ENCODE measurements around the gene GCM1. TPM values are rescaled to one million over a fixed set of nuclear protein-coding genes. Genes with fewer than 3 reads are reported as not detected.

Gene GCM1
- total and polyA plus RNA-seq, 9 of the 15 experiments (the other 6 are each of a cell fraction or from before 2014, with no cell fraction given) = not detected

- no peak overlapping the region for H3K9ac ChIP-seq (ENCODE audit: insufficient read depth in 1 of 2, low read depth in 2 of 2, low read length in 2 of 2)
- CTCF ChIA-PET (ENCODE audit: low intra/inter-chr PET ratio) = no interaction called here
- no peaks in the 10 kb centered on the region for H4K20me1 ChIP-seq (replicated peaks; ENCODE audit: control insufficient read depth, insufficient read depth, low read length)
- no peaks in the 10 kb centered on the region for H3K9me1 ChIP-seq (ENCODE audit: control insufficient read depth, insufficient read depth, low read length)
- BruUV-seq (replicated peaks) = no TSS peak
- no peak overlapping the region for H3K4me3 ChIP-seq
- FAIRE-seq (no peak), ATAC-seq (no peak), DNase-seq (ENCODE audit: extremely low read depth in 1 of 4, low spot score in 3 of 4) (no peak)
- 0% methylated on average over 1 of the region's 1 CpG for WGBS (ENCODE audit: insufficient coverage, low coverage, missing lambda C conversion rate)
- no peak overlapping the region for H3K27ac ChIP-seq (ENCODE audit: extremely low read depth, low read depth, low read length)
- H3K9me3 ChIP-seq (replicated peaks; ENCODE audit: control insufficient read depth, insufficient read depth, low read depth, low read length) = no peaks in the 10 kb centered on the region
- no peaks in the 10 kb centered on the region for H3K36me3 ChIP-seq (ENCODE audit: control insufficient read depth, insufficient read depth, low read length)
- POLR2A ChIA-PET = no interaction called here
- H3K79me2 ChIP-seq (ENCODE audit: control insufficient read depth, insufficient read depth, low read length) = no peaks in the 10 kb centered on the region
- no peak overlapping the region for H2AFZ ChIP-seq (ENCODE audit: low read depth, low read length)
- no peak overlapping the region for H3K4me2 ChIP-seq (ENCODE audit: insufficient read depth, low read length)
- peaks cover 0 to 4% of the 10 kb centered on the region in 2 experiments; a peak in 2 of 5 replicates for H3K4me1 ChIP-seq (replicated peaks in 1 of 2; ENCODE audit: control insufficient read depth in 2 of 2, insufficient read depth in 2 of 2, low read length in 2 of 2)
- intact Hi-C loops (cut with micrococcal nuclease) (no loop called here), in situ Hi-C loops (cut with MboI) (loop anchor here (25.0 kb wide), 1 partner anchor 258 kb away; no protein-coding TSS in a partner anchor)
- peaks cover 0 to 22% of the 10 kb centered on the region in 2 experiments; a peak in 2 of 5 replicates for H3K27me3 ChIP-seq (ENCODE audit: control insufficient read depth in 2 of 2, insufficient read depth in 2 of 2, low read length in 2 of 2)
- TF ChIP-seq, protein P1, sequence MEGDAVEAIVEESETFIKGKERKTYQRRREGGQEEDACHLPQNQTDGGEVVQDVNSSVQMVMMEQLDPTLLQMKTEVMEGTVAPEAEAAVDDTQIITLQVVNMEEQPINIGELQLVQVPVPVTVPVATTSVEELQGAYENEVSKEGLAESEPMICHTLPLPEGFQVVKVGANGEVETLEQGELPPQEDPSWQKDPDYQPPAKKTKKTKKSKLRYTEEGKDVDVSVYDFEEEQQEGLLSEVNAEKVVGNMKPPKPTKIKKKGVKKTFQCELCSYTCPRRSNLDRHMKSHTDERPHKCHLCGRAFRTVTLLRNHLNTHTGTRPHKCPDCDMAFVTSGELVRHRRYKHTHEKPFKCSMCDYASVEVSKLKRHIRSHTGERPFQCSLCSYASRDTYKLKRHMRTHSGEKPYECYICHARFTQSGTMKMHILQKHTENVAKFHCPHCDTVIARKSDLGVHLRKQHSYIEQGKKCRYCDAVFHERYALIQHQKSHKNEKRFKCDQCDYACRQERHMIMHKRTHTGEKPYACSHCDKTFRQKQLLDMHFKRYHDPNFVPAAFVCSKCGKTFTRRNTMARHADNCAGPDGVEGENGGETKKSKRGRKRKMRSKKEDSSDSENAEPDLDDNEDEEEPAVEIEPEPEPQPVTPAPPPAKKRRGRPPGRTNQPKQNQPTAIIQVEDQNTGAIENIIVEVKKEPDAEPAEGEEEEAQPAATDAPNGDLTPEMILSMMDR (IDR thresholded peaks at IDR 0.05 in 2 of 3, conservative IDR thresholded peaks at IDR 0.05 in 1 of 3; ENCODE audit: insufficient read depth in 2 of 3, low read depth in 1 of 3, low read length in 3 of 3) = peak in 1 of 3 experiments; percentile 25; a peak in 1 of 6 replicates
- TF ChIP-seq, protein P2, sequence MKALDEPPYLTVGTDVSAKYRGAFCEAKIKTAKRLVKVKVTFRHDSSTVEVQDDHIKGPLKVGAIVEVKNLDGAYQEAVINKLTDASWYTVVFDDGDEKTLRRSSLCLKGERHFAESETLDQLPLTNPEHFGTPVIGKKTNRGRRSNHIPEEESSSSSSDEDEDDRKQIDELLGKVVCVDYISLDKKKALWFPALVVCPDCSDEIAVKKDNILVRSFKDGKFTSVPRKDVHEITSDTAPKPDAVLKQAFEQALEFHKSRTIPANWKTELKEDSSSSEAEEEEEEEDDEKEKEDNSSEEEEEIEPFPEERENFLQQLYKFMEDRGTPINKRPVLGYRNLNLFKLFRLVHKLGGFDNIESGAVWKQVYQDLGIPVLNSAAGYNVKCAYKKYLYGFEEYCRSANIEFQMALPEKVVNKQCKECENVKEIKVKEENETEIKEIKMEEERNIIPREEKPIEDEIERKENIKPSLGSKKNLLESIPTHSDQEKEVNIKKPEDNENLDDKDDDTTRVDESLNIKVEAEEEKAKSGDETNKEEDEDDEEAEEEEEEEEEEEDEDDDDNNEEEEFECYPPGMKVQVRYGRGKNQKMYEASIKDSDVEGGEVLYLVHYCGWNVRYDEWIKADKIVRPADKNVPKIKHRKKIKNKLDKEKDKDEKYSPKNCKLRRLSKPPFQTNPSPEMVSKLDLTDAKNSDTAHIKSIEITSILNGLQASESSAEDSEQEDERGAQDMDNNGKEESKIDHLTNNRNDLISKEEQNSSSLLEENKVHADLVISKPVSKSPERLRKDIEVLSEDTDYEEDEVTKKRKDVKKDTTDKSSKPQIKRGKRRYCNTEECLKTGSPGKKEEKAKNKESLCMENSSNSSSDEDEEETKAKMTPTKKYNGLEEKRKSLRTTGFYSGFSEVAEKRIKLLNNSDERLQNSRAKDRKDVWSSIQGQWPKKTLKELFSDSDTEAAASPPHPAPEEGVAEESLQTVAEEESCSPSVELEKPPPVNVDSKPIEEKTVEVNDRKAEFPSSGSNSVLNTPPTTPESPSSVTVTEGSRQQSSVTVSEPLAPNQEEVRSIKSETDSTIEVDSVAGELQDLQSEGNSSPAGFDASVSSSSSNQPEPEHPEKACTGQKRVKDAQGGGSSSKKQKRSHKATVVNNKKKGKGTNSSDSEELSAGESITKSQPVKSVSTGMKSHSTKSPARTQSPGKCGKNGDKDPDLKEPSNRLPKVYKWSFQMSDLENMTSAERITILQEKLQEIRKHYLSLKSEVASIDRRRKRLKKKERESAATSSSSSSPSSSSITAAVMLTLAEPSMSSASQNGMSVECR (CRISPR knock-in tag; IDR thresholded peaks at IDR 0.05) = no peak
- TF ChIP-seq RAD21 (CRISPR knock-in tag; conservative IDR thresholded peaks at IDR 0.05 in 1 of 2, IDR thresholded peaks at IDR 0.05 in 1 of 2) = peak in 1 of 2 experiments; percentile 46; a peak in 2 of 4 replicates
These were observed 30.3 kb upstream of the GCM1 start for GRCh38 chr6:53178837-53179432.
